HepG2 (cell line): ENCODE results near the gene ZDHHC18. TPM values are rescaled to one million over a fixed set of nuclear protein-coding genes. Genes with fewer than 3 reads are reported as not detected.
A peak's percentile ranks its signal among the peaks of the same experiment; 100 is the strongest.

ENCODE experiments used
- ARHGAP35 ChIP-seq: sonication (generic); formaldehyde crosslinking; IDR thresholded peaks from 2 replicates; pipeline ENCODE4 v1.9.0; 2022; ENCODE audit warnings: mild to moderate bottlenecking, inconsistent platforms, moderate library complexity, missing genetic modification reagents, borderline replicate concordance
- CAMTA2 ChIP-seq: sonication (generic); formaldehyde crosslinking; IDR thresholded peaks from 2 replicates; pipeline ENCODE4 v1.4.0; 2020; ENCODE audit warnings: mild to moderate bottlenecking, missing genetic modification reagents, borderline replicate concordance
- NPAS2 ChIP-seq: sonication (generic); formaldehyde crosslinking; IDR thresholded peaks from 2 replicates; pipeline ENCODE4 v1.8.0; 2022; ENCODE audit warnings: mild to moderate bottlenecking, missing genetic modification reagents, borderline replicate concordance
- NR2C2 ChIP-seq: sonication (generic); formaldehyde crosslinking; IDR thresholded peaks from 2 replicates; pipeline ENCODE4 v1.4.0; 2020; ENCODE audit warnings: missing genetic modification reagents, mild to moderate bottlenecking, moderate library complexity, borderline replicate concordance
- PCBP2 ChIP-seq: fragments of 200-400 bp; formaldehyde crosslinking; optimal IDR thresholded peaks from 2 replicates; pipeline ENCODE3; 2018; ENCODE audit warnings: low read length, low read depth; ENCODE audit not compliant: poor library complexity, severe bottlenecking
- POLR2AphosphoS5 ChIP-seq: IDR thresholded peaks from 2 replicates; pipeline ENCODE4 v1.6.1; 2012; ENCODE audit warnings: low read depth, low read length
- SIX4 ChIP-seq: sonication (generic); formaldehyde crosslinking; IDR thresholded peaks from 2 replicates; pipeline ENCODE4 v1.4.0; 2020; ENCODE audit warnings: missing genetic modification reagents
- SNRNP70 ChIP-seq: fragments of 200-400 bp; formaldehyde crosslinking; IDR thresholded peaks from 2 replicates; pipeline ENCODE4 v1.6.1; 2017; ENCODE audit warnings: mild to moderate bottlenecking, low read depth, low read length, moderate library complexity
- SOX5 ChIP-seq: IDR thresholded peaks from 2 replicates; pipeline ENCODE4 v1.6.1; 2016; ENCODE audit warnings: borderline replicate concordance
- TAF1 ChIP-seq: sonication (generic); formaldehyde crosslinking; IDR thresholded peaks from 2 replicates; pipeline ENCODE4 v1.4.0; 2020; ENCODE audit warnings: missing genetic modification reagents
- TBX2 ChIP-seq: sonication (generic); formaldehyde crosslinking; IDR thresholded peaks from 2 replicates; pipeline ENCODE4 v1.5.0; 2020; ENCODE audit warnings: missing genetic modification reagents, mild to moderate bottlenecking, borderline replicate concordance
- ZBTB21 ChIP-seq: sonication (generic); formaldehyde crosslinking; IDR thresholded peaks from 2 replicates; pipeline ENCODE4 v1.4.0; 2020; ENCODE audit warnings: missing genetic modification reagents
- ZNF329 ChIP-seq: sonication (generic); formaldehyde crosslinking; IDR thresholded peaks from 2 replicates; pipeline ENCODE4 v1.9.0; 2021; ENCODE audit warnings: low read depth, mild to moderate bottlenecking, missing genetic modification reagents
- ZNF562 ChIP-seq: sonication (generic); formaldehyde crosslinking; IDR thresholded peaks from 2 replicates; pipeline ENCODE4 v1.8.0; 2022; ENCODE audit warnings: missing genetic modification reagents, borderline replicate concordance
- ZNF570 ChIP-seq: sonication (generic); formaldehyde crosslinking; IDR thresholded peaks from 2 replicates; pipeline ENCODE4 v1.4.0; 2020; ENCODE audit warnings: mild to moderate bottlenecking, missing genetic modification reagents, borderline replicate concordance
- polyA plus RNA-seq, 8 experiments: library from polyadenylated mRNA; depleted of rRNA in 3 of 8; stranded (reverse) in 7 of 8; unstranded in 1 of 8; fragments of >200 nt; fragmentation: Illumina TruSeq in 4 of 8; extraction: Trizol in 4 of 8; gene quantifications; 2 replicates each; pipeline versions ENCODE4 v1.2.1 to v1.2.3, GENCODE V29; 2011 to 2016; ENCODE audit warnings: low read depth in 4 of 8, missing spikeins in 1 of 8, mixed read lengths in 1 of 8; ENCODE audit not compliant: insufficient read depth in 1 of 8
- total RNA-seq, 5 experiments: library from RNA; depleted of rRNA; stranded (reverse); fragments of >200 nt; fragmentation: Illumina TruSeq; extraction: Trizol; gene quantifications; 2 replicates each; pipeline ENCODE4 v1.2.3, GENCODE V29; 2016; ENCODE audit warnings: low read depth in 1 of 5
- TF ChIP-seq, protein P1 (sequence below): sonication (generic); formaldehyde crosslinking; IDR thresholded peaks from 2 replicates; pipeline ENCODE4 v1.8.1; 2023; ENCODE audit warnings: missing genetic modification reagents, mild to moderate bottlenecking, borderline replicate concordance
- TF ChIP-seq, protein P2 (sequence below): sonication (generic); IDR thresholded peaks from 2 replicates; pipeline ENCODE4 v1.6.1; 2016; ENCODE audit warnings: low read depth, borderline replicate concordance
- TF ChIP-seq, protein P3 (sequence below): sonication (generic); formaldehyde crosslinking; IDR thresholded peaks from 2 replicates; pipeline ENCODE4 v1.4.0; 2020; ENCODE audit warnings: missing genetic modification reagents, borderline replicate concordance
- TF ChIP-seq, protein P4 (sequence below): sonication (generic); formaldehyde crosslinking; IDR thresholded peaks from 2 replicates; pipeline ENCODE4 v1.4.0; 2020; ENCODE audit warnings: mild to moderate bottlenecking, missing genetic modification reagents
- TF ChIP-seq, protein P5 (sequence below): sonication (generic); formaldehyde crosslinking; IDR thresholded peaks from 2 replicates; pipeline ENCODE4 v1.5.1; 2020; ENCODE audit warnings: missing genetic modification reagents, mild to moderate bottlenecking, borderline replicate concordance

ZDHHC18 gene
- total and polyA plus RNA-seq, 2 of the 13 experiments (the other 11 are each of a cell fraction or from before 2014, with no cell fraction given) = 13.2 to 35.3 TPM

DNA sequence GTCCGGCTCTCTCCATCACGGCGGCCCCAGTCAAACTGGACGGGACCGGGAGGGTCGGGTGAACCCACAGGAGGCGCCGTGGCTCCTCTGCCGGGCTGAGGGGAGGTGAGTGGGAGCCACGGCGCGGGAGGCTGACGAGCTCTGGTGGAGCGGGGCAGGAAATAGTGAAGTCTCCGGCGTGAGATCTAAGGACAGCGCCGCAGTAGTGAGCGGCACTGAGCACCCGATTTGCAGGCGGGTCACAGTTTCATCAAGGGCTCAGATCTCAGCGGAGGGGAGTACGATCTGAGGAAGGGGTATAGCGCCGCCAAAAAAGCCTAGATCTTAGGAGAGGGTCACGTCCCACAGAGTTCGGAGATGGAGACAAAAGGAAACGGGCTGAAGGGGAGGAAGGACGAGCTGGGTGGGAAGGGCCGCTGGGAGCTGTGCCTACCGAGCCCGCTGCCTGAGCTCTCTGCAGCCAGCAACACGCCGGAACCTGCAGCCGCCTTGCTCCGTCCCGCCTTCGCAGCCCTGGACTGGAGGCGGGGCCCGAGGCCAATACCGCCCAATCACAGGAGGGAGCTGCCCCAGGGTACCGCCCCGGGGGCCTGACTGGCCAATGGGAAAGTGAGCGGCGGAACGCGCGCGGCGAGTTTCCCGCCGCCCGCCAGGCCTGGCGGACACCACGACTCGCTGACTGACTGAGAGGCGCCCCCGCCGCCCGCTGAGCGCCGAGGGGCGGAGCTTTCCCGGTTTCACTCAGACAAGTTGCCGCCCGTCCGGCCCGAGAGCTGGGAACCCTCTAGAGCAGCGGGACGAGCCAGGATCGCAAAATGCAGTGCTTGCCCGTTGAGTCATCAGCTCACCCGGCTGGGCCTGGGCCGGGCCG is 38.4 kb downstream of the ZDHHC18 start (continued):
- TF ChIP-seq, protein P1, sequence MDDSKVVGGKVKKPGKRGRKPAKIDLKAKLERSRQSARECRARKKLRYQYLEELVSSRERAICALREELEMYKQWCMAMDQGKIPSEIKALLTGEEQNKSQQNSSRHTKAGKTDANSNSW (CRISPR knock-in tag) = no peak
- TF ChIP-seq ARHGAP35 (CRISPR knock-in tag) (no peak), ZNF329 (no peak), NR2C2 (CRISPR knock-in tag) (0 out of 2 replicates have a peak, but pooled peaks have one; percentile 18), SIX4 (CRISPR knock-in tag) (no peak), SOX5 (CRISPR knock-in tag) (peak; percentile 26; the same call in 1 of the 2 replicates), PCBP2 (no peak), CAMTA2 (CRISPR knock-in tag) (no peak), ZNF562 (CRISPR knock-in tag) (no peak), ZNF570 (CRISPR knock-in tag) (no peak), POLR2AphosphoS5 (peak; percentile 83), TBX2 (CRISPR knock-in tag) (peak; percentile 79), NPAS2 (CRISPR knock-in tag) (no peak), SNRNP70 (no peak), TAF1 (CRISPR knock-in tag) (peak; percentile 92), ZBTB21 (CRISPR knock-in tag) (no peak)
- TF ChIP-seq, protein P2, sequence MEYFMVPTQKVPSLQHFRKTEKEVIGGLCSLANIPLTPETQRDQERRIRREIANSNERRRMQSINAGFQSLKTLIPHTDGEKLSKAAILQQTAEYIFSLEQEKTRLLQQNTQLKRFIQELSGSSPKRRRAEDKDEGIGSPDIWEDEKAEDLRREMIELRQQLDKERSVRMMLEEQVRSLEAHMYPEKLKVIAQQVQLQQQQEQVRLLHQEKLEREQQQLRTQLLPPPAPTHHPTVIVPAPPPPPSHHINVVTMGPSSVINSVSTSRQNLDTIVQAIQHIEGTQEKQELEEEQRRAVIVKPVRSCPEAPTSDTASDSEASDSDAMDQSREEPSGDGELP = peak; percentile 52; the same call in 1 of the 2 replicates
- TF ChIP-seq, protein P3, sequence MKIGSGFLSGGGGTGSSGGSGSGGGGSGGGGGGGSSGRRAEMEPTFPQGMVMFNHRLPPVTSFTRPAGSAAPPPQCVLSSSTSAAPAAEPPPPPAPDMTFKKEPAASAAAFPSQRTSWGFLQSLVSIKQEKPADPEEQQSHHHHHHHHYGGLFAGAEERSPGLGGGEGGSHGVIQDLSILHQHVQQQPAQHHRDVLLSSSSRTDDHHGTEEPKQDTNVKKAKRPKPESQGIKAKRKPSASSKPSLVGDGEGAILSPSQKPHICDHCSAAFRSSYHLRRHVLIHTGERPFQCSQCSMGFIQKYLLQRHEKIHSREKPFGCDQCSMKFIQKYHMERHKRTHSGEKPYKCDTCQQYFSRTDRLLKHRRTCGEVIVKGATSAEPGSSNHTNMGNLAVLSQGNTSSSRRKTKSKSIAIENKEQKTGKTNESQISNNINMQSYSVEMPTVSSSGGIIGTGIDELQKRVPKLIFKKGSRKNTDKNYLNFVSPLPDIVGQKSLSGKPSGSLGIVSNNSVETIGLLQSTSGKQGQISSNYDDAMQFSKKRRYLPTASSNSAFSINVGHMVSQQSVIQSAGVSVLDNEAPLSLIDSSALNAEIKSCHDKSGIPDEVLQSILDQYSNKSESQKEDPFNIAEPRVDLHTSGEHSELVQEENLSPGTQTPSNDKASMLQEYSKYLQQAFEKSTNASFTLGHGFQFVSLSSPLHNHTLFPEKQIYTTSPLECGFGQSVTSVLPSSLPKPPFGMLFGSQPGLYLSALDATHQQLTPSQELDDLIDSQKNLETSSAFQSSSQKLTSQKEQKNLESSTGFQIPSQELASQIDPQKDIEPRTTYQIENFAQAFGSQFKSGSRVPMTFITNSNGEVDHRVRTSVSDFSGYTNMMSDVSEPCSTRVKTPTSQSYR = no peak
- TF ChIP-seq, protein P4, sequence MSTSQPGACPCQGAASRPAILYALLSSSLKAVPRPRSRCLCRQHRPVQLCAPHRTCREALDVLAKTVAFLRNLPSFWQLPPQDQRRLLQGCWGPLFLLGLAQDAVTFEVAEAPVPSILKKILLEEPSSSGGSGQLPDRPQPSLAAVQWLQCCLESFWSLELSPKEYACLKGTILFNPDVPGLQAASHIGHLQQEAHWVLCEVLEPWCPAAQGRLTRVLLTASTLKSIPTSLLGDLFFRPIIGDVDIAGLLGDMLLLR (CRISPR knock-in tag) = peak; percentile 52; the same call in 1 of the 2 replicates
- TF ChIP-seq, protein P5, sequence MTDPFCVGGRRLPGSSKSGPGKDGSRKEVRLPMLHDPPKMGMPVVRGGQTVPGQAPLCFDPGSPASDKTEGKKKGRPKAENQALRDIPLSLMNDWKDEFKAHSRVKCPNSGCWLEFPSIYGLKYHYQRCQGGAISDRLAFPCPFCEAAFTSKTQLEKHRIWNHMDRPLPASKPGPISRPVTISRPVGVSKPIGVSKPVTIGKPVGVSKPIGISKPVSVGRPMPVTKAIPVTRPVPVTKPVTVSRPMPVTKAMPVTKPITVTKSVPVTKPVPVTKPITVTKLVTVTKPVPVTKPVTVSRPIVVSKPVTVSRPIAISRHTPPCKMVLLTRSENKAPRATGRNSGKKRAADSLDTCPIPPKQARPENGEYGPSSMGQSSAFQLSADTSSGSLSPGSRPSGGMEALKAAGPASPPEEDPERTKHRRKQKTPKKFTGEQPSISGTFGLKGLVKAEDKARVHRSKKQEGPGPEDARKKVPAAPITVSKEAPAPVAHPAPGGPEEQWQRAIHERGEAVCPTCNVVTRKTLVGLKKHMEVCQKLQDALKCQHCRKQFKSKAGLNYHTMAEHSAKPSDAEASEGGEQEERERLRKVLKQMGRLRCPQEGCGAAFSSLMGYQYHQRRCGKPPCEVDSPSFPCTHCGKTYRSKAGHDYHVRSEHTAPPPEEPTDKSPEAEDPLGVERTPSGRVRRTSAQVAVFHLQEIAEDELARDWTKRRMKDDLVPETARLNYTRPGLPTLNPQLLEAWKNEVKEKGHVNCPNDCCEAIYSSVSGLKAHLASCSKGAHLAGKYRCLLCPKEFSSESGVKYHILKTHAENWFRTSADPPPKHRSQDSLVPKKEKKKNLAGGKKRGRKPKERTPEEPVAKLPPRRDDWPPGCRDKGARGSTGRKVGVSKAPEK = no peak
